GF-D8 (cell line): ENCODE results near the gene FOXK1.

Experiments
- DNase-seq: peaks from one replicate; lab custom pipeline; 2025; lab: John Stamatoyannopoulos, UW

The FOXK1 gene

DNA sequence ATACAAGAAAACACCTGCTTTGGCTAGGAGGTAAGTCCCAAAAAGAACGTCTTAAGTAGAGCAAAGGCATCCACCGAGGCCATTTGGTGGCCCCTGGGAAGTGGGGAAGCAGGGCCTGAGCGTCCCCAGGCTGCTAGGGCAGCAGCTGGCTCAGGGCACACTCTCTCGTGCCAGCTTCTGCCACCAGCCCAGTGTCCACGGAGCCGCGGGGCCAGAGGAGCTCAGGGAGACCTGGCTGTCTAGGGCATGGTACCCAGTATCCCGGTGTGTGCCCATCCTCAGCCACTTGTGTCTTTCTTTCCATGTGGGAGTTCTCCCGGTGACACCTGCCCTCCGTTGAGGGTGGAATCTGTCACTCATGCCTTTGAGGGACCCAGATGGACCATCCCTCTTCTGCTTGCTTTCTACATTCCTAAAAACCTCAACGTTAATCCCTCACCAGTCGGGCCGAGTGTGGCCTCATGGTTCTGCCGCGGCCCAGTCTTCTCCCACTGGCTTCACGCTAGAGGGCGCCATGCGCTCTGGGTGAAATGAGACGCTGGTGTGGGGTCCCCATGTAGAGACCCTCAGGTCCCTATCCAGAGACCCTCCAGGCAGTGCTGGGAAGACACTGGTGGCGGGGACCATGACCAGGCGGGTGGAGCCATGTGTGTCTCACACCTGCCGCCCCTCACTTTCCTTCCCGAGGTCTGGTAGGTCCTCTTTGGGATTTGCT lies 83.8 kb downstream of the FOXK1 start:
- DNase-seq = no peak

- DNase-seq = no peak
Measured at GRCh38 chr7:4766666-4767519, 84.8 kb downstream of the FOXK1 start.

GRCh38 chr7:4768597-4769569 lies 86.8 kb downstream of the FOXK1 start:
- no peak for DNase-seq

- DNase-seq = no peak
Measured at GRCh38 chr7:4769761-4770160, 87.7 kb downstream of the FOXK1 start.

DNA sequence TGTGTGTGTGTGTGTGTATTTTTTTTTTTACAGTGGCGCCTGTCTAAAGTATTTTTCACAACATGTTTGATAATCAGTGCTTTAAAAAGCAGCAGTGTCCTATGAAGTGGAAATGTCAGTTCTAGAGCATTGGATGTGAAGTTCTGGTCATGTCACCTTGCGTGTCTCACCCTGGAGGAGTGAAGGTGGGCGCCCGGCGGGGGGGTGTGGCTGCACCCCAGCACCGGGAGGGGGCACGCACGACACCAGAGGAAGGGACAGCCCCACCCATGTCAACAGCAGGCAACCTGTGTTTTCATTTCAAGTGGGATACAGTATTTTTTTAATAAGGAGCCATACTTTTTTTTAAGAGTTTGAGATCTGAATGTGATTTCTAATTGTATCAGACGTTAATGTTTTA lies 88.8 kb downstream of the FOXK1 start:
- no peak for DNase-seq

DNA sequence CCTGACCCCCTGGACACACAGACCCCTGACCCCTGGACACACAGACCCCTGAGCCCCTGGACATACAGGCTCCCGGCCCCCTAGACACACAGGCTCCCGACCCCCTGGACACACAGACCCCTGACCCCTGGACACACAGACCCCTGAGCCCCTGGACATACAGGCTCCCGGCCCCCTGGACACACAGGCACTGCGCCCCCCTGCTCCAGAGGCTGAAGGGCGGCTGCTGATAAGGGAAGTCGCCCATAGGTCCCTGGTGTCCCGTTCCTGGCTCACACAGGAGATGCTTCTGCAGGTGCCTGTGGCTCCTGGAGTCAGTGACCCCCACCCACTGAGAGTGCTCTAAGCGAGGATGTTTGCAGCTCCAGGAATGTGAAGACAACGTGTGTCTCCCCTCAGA lies 89.6 kb downstream of the FOXK1 start:
- DNase-seq = no peak

GRCh38 chr7:4772306-4772705 lies 90.2 kb downstream of the FOXK1 start:
- no peak for DNase-seq

DNA sequence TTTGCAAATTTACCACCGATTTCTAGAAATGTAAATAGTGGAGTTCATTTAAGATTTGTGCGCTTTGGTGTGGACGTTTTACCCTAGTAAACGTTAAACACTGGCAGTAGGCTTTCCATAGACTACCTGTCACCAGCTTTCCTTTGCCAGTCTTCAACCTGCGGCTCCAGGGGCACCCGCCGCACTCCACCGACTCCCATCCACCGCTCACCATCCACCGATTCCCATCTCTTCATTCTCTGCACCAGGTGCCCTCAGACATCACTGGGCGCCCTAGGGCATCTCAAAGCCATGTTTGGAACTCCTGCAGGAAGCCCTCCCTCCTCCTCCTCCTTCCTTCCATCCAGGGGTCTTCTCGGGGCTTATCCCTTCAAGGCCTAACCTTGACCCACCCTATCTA lies 91.9 kb downstream of the FOXK1 start:
- DNase-seq = no peak

GRCh38 chr7:4774658-4775249 lies 92.7 kb downstream of the FOXK1 start:
- DNase-seq = peak; percentile 67

DNA sequence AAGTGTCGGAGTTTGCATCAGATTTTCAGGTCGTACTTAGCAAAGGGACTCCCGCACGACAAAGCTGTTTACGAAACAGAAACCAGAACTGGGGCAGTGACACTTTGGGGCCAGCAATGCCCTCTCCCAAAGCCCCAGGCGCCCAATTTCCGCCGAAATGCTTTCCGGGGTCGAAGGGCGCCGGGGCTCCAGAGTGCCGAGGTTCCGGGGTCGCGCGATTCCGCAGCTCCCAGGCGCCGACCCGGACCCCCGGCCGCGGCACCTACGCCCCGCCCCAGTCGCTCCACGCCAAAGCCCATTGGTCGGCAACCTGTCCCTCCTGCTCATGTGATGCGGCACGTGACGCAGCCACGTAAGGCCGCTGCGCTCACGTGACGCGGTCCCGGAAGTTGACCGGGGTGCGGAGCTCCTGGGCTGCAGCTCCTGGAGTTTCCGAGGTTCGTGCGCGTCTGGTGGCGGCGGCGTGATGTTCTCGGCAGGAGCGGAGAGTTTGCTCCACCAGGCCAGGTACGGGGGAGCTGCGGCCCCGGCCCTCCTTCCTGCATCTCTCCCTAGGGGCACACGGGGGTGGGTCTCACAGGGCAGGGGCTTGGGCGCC lies 93.3 kb downstream of the FOXK1 start, which contains the start of gene AP5Z1:
TSS of gene AP5Z1 (plus strand) at position 374 of the 598 bp plus-strand sequence. CDS start at position 467, 93 bp downstream.
- peak; percentile 93 for DNase-seq

- DNase-seq = peak; percentile 50
Measured at GRCh38 chr7:4775848-4776623, 93.9 kb downstream of the FOXK1 start.

GRCh38 chr7:4779118-4779517 lies 97.0 kb downstream of the FOXK1 start:
- DNase-seq = no peak

DNA sequence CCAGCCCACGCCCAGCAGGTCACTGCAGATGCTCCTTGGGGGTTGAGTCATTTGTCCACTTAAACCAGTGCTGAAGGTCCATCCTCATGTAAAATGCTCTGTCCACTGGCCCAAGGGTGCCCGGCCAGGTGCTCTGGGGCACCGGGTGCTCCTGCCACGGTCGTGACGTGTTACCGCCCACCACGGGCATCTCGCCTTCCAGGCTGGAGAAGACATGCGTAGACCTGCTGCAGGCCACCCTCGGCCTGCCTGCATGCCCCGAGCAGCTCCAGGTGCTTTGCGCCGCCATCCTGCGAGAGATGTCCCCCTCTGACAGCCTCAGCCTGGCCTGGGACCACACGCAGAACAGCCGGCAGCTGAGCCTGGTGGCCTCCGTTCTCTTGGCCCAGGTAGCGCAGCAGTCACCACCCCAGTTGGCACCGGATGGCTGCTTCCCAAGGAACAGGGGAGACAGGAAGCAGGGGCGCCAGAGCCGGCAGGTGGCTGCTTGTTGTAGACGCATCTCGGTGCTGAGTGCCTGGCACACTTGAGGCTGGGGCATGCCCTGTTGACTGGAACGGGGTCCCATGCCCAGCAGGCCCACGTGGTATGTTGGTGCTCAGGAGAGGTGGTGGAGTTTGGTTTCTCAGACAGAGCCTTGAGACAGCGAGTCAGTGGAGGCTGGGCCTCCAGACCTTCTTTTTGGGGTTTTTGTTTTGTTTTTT lies 99.4 kb downstream of the FOXK1 start:
- DNase-seq = no peak

GRCh38 chr7:4782333-4783291 lies 100.5 kb downstream of the FOXK1 start:
- DNase-seq = no peak

DNA sequence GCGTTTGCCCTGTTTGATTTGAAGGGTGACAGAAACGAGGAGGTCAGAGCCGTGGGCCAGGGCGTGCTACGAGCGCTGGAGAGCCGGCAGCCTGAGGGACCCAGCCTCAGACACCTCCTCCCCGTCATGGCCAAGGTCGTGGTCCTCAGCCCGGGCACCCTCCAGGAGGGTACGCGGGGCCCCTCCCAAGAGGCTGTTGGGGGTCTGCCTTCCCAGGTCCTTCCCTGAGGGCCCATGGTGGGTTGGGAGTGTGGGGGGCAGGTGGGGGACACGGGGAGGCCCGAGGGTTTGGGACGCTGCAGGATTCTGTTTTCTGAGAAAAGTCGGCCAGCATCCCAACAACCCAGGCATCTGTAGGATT lies 101.2 kb downstream of the FOXK1 start:
- DNase-seq = no peak

GRCh38 chr7:4783762-4784351 lies 101.8 kb downstream of the FOXK1 start:
- DNase-seq = no peak

DNA sequence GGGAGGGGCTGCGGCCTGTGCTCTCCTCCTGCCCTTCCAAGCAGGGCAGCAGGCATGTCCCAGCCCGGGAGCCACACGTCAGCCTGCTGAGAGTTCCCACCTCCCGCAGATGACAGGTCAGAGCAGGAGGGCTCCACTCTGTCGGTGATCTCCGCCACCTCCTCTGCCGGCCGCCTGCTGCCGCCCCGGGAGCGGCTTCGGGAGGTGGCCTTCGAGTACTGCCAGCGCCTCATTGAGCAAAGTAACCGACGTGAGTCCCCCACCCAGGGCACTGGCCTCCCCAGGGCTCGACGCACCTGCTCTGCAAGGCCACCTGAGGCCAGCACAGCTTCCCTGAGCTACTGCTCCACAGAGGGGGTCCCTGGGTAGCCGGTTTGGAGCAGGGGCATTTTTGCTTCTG lies 102.7 kb downstream of the FOXK1 start:
- no peak for DNase-seq

DNA sequence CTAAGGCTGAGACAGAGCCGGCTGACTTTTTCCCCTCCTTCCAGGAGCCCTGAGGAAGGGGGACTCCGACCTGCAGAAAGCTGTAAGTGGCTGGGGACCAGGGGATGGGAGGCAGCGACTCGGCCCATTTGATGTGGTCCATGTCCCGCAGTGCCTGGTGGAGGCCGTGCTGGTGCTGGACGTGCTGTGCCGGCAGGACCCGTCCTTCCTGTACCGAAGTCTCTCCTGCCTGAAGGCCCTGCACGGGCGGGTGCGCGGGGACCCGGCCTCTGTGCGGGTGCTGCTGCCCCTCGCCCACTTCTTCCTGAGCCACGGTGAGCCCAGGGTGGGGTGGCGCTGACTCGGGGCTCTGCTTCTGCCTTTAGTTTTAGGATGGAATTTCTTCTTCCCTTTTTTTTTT lies 103.3 kb downstream of the FOXK1 start:
- DNase-seq = no peak
